NCI-H2227 (cell line): ENCODE results near the gene CIDEB.

ENCODE experiments used
- DNase-seq: peaks from one replicate; lab custom pipeline; 2025; ENCODE audit not compliant: unreplicated experiment; lab: John Stamatoyannopoulos, UW

CIDEB gene

GRCh38 chr14:24332268-24332993 lies 24.7 kb upstream of the CIDEB start:
- peak; percentile 29 for DNase-seq

GRCh38 chr14:24331731-24332267 lies 24.0 kb upstream of the CIDEB start:
- no peak for DNase-seq

GRCh38 chr14:24330973-24331674 lies 23.3 kb upstream of the CIDEB start:
- DNase-seq, result no peak

GRCh38 chr14:24329736-24330135 lies 22.0 kb upstream of the CIDEB start:
- no peak for DNase-seq

GRCh38 chr14:24329073-24329663 lies 21.4 kb upstream of the CIDEB start:
- DNase-seq, result no peak

GRCh38 chr14:24327914-24328313 lies 20.1 kb upstream of the CIDEB start:
- DNase-seq, result peak; percentile 20

- no peak for DNase-seq
Observed at GRCh38 chr14:24327303-24327702, 19.5 kb upstream of the CIDEB start.

GRCh38 chr14:24325963-24326362 lies 18.2 kb upstream of the CIDEB start:
- no peak for DNase-seq

GRCh38 chr14:24325041-24325530 lies 17.3 kb upstream of the CIDEB start:
- DNase-seq, result no peak

GRCh38 chr14:24324024-24324423 lies 16.2 kb upstream of the CIDEB start:
- no peak for DNase-seq

- no peak for DNase-seq
Observed at GRCh38 chr14:24323341-24323740, 15.6 kb upstream of the CIDEB start.

GRCh38 chr14:24322672-24323071 lies 14.9 kb upstream of the CIDEB start:
- DNase-seq, result no peak

GRCh38 chr14:24321212-24321975 lies 13.6 kb upstream of the CIDEB start:
- no peak for DNase-seq

GRCh38 chr14:24317141-24317928 lies 9.6 kb upstream of the CIDEB start:
- no peak for DNase-seq

- no peak for DNase-seq
Observed at GRCh38 chr14:24316597-24316950, 8.8 kb upstream of the CIDEB start.

GRCh38 chr14:24315807-24316596 lies 8.2 kb upstream of the CIDEB start:
- no peak for DNase-seq

- no peak for DNase-seq
Observed at GRCh38 chr14:24315243-24315806, 7.5 kb upstream of the CIDEB start.

- no peak for DNase-seq
Observed at GRCh38 chr14:24314377-24315193, 6.8 kb upstream of the CIDEB start.
